ENCODE measurements around the gene CGNL1.

CGNL1 gene

DNA sequence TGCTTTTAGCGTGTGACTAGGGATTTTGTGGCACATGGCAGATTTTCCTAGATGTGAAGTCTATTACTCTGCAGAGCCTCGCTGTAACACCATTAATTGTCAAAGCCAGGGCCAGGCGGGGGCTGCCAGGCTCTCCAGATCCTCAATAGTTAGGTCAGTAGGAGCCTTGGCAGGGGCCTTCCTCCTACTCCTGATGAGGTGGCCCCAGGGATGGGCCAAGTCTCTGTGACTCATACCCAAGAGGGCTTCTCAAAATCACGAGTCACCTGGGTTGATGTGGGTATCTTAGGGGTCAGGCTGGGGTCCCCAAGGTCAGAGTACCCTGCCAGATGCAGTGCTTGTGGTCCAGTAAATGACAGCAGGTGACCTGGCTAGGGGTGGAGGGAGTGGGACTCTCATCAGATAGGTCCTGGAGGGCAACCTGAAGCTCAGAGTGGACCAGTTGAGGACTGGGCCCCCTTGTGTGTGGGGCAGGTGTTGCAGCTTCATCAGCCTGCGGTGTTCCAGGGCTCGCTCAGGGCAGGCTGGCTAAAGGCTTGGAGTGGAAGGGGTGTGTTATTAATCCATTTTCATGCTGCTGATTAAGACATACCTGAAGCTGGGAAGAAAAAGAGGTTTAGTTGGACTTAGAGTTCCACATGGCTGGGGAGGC lies 126.9 kb downstream of the CGNL1 start:
- FAIRE-seq, result no peak

DNA sequence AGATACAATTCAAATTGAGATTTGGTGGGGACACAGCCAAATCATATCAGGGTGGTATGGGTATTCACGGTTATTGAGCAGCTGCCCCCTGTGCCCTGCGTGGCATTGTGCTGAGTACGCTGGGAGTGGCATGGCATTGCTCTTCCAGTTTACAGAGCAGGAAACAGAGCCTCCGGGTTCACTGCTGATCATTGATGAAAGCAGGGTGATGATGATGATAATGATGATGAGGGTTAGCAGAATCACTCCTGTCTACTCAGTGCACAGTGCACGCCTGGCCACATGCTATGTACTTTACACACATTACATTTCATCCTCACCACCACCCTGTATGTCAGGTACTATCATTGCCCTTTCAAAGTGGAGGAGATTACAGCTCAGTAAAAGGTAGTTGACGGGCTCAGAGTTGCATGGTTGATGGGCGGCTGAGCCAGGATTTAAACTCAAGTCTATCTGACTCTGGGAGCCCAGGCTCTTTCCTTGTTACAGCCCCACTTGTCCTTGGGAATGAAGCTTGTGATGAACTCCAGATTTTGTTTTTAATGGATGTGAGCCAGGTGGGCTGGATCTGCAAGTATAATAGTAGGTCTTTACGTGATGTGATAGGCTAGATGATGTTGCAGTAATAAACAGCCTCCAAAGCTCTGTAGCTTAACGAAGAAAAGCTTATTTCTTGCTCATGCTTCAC lies 127.8 kb downstream of the CGNL1 start:
- no peak for FAIRE-seq

DNA sequence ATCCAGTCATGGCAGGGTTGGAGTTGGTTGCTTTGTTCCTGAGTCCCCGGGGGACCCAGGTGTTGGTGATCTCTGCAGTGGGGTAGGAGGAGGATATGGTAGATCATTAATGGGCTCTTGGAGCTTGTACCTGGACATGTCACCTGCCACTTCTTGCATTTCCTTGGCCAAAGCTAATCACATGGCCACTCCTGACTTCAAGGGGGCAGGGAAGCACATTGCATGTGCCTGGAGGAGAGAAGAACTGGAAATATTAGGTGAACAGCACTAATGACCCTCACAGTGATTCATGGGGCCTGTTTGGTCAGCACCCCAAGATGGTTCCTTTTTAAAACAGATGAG lies 128.3 kb downstream of the CGNL1 start:
- FAIRE-seq, result no peak

DNA sequence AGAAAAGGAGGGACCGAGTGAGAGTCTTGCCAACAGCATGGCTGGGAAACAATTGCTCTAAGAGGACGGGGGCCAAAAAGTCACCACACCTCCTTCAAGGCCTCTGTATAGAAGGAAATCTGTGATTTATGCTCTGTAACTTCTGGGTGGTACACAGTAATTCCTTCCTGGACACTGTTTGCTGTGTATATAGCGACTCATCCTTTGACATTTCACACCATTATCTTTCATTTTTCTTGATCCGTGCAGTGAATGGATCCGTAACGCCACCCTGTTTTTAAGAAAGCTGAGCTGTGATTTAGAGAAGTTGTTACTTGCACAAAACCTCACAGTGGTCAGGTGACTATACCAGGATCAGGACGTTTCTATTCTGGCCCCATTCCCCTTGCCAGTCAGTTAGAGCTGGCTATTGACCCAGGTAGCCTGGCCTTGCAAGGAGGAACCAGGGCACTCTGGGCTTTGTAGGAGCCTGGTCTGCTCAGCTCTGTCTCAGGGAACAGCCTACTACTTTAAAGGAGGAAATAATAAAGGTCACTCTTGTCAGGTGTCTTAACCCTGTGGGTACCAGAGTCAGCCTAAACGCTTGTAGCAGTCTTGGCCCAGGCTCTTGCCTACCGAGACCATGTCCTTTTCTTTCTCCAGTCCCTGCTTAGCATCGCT lies 128.9 kb downstream of the CGNL1 start:
- no peak for FAIRE-seq

DNA sequence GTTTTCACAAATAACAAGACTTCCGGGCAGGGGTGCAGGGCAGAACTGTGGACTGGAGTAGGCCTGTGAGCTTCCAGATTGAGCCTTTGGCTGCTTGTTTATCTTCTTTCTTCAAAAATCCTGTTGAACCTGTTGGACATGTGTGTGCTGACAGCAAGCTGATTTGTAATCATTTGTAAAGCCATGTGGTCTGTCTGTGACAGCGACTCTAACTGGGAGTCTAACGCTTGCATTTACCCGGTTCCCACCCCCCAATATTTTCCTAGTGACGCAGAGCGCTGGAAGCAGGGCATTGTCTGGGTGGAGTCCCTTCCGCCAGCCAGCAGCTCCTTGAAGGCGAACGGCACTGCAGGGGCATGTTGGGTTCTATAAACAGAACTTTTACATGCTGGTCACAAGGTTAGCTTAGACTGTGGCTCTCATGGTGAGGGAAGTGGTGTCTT lies 129.7 kb downstream of the CGNL1 start:
- FAIRE-seq, result no peak

DNA sequence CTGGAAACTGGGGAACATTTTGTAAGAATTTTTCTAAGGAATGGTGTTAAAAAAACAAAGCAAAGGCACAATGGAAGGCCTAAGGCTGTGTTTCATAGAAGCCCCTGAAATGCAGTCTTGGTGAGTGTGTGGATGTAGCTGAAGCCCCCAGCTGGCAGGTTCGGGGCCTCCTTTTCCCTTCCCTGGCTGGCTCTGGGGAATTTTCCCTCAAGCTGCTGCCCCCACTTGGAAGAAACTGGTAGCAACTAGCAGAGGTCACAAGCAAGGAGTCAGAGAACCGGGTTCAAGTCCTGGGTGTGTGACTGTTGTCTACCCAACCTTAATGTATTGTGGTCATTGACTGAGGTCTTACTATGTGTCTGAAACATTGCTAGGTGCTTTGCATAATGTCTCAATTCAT lies 130.1 kb downstream of the CGNL1 start:
- FAIRE-seq, result no peak

DNA sequence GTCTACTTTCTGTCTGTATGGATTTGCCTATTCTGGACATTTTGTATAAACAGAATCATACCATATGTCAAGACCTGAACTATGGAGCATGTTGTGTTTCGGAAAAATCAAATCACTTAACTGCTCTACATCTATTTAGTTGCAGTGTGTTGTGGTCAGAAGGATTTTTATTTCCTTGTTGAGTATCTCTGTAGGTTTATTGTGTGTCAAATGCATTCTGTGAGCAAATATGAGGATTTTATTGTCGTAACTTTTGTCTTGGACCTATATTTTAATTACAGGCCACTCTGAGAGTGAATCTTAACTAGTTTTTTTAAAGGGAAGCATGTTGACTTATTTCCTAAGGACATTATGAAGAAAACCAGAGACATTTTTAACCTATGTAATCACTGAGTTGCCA lies 130.8 kb downstream of the CGNL1 start:
- no peak for FAIRE-seq

DNA sequence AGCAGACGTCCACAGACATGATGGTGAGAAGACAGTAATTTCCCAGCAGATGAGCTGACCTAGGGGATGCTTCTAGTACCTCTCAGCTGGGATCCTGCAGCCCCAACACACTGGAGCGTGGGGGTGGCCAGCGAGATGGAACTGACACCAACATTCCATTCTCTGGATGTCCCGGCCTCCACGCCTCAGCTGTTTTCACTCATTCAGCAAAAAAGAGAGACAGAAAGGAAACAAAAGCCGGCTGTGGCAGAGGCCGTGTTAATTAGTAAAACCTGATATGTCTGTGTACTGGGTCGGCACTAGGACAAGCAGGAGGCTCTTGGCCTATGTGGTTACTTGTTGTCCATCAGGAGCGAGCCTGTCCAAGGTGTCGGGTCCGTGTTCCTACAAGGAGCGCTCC lies 132.8 kb downstream of the CGNL1 start:
- FAIRE-seq, result no peak

DNA sequence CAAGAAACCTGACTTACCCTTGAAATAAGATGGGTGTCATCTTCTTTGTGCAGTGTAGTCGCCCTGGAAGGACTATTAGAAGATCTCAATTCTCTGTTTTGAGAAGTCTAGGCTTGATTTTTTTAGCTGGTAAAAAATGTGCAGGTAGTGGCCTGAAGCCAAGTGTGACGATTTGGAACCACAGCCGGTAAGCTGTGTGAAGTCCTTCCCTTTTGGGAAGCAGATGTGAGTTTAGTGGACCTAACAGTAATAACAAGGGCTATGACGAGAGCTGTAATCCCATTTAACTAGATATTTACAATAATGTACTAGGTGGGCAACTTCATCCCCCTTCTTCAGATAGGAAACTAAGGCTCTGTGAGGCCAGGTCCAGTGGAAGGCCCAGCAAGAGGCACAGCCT lies 133.7 kb downstream of the CGNL1 start:
- no peak for FAIRE-seq

DNA sequence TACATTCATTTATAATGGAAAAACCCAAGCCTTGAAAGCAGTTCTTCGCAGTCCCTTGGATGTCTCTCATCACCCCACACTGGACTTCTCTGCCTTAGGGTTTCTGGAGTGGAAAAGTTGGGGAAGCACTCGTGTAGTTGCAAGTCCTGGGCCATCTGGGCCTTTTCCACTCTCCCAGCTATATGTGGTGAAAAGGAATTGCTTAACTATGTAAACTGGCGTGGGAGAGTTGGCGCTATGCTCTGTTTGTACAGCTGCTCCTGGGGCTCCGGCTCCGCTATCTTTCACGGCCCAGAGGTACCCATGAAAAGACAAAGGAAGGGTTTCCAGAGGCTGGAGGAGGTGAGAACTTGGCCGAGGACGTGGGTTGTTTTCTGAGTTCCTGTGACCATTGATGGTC lies 134.3 kb downstream of the CGNL1 start:
- FAIRE-seq, result no peak

DNA sequence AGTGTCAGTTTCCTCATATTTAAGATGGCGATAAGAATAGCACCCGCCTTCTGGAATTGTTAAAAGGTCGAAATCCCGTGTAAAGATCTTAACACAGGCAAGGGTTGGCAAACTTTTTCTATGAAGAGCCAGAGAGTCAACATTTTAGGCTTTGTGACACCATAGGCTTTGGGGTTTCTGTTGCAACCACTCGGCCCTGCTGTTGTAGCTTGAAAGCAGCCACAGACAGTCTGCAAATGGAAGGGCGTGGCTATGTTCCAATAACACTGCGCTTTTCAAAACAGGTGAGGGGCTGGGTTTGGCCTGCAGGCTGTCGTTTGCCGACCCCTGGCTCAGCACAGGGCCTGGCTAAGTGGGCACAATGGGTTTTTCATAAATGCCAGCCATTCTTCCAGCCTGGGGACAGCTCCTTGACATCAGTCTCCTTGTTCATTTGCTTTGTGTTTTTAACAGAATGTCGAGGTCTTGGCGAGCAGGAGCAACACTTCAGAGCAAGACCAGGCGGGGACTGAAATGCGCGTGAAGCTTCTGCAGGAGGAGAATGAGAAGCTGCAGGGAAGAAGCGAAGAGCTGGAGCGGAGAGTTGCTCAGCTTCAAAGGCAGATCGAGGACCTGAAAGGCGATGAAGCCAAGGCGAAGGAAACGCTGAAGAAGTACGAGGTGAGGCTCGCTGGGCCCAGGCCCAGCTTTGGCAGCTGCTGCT lies 140.2 kb downstream of the CGNL1 start:
- no peak for FAIRE-seq

DNA sequence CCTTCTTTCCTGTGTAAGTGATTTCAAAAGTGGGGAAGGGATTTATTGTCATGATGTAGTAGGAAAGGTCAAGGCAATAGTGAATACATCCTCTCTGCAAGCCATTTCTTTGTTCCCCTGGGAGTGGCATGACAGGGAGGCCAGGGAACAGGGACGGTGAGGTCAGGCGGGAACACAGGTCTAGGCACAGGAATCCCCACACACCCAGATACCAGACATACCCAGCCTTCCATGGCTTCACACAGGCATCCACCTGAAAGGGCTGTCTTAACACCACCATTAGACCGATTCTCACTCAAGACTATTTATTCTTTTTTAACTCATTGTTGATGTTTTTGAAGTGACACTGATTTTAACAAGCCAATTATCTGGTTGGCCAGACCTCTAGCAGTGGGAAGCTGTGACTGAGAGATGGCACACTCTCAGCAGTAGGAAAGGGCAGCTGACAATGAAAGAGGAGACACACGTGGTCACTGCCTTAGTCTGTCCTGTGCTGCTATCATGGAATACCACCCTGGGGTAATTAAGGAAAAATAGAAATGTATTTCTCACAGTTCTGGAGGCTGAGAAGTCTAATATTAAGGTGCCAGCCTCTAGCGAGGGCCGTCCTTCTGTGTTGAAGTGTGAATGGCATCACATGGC lies 140.8 kb downstream of the CGNL1 start:
- no peak for FAIRE-seq

DNA sequence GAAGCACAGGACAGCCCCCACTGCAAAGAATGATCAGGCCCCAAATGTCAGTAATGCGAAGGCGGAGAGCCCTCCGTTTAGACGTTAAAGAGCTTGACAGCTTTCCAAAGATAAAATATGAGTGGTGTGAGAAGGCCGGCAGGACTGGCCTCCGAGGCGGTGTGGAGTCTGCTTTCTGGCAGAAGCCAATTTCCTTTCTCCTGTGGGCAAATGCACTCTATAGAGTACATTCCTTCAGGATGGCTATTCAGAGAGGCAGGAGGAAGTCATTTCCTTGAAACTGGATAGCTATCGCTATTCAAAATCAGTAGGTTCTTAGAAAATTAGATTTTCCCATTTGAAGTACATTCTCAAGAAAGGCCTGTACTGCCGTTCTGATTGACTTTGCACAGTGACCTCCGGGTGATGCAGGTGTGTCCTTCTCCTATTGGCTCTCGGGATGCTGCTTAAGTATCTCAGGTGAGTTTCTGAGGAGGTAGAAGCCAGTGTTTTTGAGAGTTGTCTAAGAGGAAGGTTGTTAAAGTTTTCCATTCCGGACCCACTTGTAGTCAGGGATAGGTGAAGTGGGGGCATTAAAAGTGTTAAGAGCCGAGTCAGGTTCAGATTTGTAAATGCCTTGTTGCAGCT lies 142.6 kb downstream of the CGNL1 start:
- no peak for FAIRE-seq

DNA sequence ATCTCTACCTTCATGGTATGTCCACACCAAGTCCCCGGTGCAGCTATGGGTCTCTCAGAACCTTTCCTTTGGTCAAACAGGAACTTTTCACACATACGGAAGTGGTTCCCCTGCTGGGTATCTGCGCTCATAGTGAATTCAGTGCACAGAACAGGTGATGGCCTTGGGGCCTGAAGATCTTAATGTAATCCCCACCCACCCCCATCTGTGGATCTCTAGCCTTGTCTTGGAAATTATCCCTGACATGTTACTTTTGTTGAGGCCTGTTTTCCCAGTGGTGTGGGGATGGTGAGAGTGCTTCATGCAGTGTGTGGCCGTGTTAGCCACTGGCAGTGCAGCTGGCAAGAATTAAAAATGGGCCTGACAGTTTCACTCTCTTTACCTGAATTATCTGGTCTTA lies 143.5 kb downstream of the CGNL1 start:
- FAIRE-seq, result no peak

DNA sequence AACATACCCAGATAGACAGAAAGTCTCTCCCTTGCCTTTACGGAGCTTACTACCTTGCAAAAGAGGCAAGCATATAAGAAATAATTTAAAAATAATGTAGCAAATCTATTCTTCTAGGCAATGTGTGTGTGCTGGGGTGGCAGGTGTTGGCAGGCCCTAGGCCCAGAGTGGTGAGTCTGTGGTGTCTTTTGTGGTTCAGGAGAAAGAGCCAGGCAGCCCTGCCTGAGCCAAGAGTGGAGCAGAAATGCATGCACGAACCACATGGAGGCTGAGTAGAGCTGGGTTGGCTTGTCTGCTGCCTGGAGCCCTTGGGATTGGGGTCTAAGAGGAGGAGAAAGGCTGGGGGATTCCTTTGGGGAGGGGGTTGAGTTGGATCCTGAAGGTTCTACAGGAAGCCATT lies 145.2 kb downstream of the CGNL1 start:
- no peak for FAIRE-seq

DNA sequence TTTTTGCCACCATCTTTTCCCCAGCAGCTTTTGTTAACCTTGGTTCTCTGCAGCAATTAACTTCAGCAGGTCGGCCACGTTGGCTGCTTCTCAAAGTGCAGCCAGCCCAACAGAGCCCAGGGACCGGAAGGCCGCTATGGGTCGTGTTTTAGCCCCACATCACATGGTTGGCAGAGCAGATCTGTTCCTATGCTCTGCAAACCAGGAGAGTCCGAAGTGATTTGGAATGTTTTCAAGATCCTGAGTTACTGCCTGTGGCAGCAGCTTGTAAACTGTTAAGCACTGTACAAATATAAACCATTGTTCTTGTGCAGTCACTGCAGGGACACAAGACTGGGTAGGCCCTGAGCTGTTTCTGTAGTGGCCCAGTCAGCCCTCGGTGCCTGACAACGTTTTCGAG lies 145.8 kb downstream of the CGNL1 start:
- FAIRE-seq, result no peak

DNA sequence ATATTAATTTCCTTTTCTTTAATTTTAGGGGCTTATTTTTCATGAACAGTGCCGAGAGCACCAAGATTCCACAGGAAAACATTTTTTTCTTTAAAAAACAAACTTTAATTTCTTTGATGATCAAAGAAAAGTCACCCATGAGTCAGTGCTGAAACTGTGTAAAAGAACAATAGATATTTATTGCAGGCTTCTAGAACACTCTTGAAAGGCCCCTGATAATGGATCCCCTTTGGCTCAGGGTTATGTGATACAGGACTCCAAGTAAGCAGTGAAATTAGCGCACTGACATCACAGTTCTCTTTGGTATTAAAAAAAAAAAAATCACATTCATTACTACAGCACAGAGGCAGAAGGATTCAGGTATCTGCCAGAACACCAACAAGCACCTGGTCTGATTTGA lies 149.3 kb downstream of the CGNL1 start:
- no peak for FAIRE-seq

DNA sequence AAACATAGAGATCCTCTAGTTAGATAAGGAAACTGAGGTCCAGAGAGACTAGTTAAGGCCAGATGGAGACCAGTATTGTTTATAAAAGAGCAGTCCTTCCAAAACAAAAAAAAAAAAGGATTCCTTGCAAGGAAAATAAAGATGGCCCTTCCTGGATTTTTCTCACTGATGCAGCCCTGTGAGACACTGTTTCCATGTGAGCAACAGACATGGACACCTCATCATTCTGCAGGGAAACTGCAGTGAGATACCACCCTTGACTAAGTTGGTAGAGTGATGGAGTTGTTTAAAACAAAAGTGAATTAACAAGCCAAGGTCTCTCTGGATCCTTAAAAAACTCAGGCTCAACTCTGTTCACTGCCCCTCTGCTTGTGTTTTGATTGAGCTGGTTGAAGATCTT lies 149.8 kb downstream of the CGNL1 start:
- FAIRE-seq, result no peak

DNA sequence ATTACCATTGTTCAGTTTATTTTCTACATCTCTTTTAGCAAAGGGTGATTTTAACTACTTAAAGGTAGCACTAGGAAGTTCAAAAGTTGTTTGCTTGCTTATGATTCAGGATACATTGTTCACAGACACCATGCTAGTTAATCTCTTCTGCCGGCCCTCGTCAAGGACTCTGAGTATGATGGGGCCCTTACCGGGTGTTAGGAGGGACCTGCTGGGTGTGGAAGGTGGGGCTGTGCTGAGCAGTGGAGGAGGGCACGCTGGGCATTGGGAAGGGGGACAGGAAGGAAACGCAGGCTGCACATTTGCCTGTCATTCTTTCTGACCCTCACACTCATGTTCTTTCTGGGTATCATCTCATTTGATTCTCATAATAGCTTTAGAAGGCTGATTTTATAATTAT lies 150.3 kb downstream of the CGNL1 start:
- FAIRE-seq, result no peak

DNA sequence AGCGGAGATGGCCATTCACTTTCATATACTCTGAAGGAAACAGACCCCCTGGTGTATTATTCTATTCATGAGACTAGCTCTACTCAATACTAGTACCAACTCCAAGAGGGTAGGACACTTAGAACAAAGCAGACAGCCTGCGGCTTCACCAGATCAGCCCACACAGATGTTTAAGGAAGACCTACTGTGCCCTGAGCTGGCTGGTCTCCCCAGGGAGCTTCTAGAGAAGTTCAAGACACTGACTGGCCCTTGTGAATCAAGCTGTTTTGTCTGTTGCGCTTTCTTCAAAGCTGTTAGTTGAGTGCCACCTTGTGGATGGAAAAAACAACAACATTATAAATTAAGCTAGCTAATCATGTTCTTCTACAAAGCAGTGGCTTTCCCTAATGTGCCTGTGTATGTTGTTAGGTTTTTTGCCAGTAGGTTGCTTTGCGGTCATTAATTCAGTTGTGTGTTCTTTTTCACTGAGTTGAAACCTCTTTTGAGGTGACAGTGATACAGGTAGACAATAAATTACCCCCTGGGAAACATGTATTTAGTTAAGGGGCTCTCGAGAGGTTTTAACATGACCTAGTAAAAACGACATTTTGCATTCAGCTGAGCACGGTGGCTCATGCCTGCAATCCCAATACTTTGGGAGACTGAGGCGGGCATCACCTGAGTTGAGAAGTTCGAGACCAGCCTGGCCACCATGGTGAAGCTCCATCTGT lies 151.2 kb downstream of the CGNL1 start:
- no peak for FAIRE-seq

DNA sequence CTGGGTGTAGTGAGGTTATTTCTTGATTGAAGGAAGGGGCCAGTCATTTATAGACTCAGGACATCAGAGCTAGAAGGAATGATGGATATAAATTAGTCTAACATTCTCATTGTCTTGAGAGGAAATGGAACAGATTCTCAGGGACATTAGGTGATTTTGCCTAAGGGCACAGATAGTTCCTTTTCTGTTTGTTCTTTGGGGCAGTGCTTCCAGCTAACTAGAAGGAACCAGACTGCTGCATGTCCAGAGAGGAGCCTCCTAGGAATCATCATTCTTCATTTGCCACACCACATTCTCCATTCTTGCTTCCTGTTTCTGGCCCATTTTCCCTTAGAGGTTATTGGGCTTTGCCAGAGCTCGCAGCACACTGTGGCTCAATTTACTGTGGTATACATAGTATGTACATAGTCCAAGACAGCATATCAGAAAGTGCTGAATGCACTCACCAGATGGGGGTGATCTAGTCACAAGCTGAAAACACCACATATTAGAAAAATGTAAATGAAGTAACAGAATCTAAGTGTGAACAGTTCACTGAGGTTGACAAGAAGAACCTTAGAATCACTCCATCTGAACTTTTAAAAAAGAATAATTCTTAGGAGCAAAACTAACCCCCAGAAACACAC lies 152.7 kb downstream of the CGNL1 start:
- FAIRE-seq, result no peak

DNA sequence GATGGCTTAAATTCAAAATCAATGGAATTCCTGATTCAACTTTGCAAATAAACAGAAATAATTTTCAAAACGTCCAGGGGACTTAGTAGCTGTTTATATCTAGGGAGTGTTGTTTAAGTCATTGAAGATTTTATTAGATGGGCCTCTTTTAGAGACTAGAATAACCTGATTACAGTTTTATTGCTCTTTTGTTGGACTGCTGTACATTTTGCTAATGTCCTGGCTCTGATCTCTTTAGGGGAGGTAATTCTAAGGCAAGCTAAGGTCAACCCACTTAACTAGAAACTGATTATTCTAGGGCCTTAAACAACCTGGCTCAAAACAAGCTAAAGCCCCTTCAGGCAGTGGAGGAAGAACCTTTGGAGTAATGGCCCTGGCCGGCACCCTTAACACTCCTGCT lies 153.4 kb downstream of the CGNL1 start:
- FAIRE-seq, result no peak
